Subcutaneous adipose tissue (tissue), 4 donors: Measurements from ENCODE around the gene CCDC200. TPM values are rescaled to one million over a fixed set of nuclear protein-coding genes. Genes with fewer than 3 reads are reported as not detected.

Experiments used
- CTCF ChIP-seq: fragments of 450-650 bp; IDR thresholded peaks from one replicate; pipeline ENCODE4 v1.5.1; 2016; ENCODE audit warnings: low read depth, mild to moderate bottlenecking, control low read depth, antibody characterized with exemption, moderate library complexity
- total RNA-seq, 4 donors: library from RNA; depleted of rRNA; stranded (reverse); fragments of >200 nt; gene quantifications; one replicate each; pipeline ENCODE4 v1.1.0, GENCODE V29; 2016

CCDC200 gene
- total RNA-seq, 4 donors from 2014 or later, result not detected

GRCh38 chr17:43217614-43218087, 10.8 kb downstream of the CCDC200 start:
- no peak for TF ChIP-seq CTCF

- TF ChIP-seq CTCF, result no peak
Observed at GRCh38 chr17:43216762-43217613, 11.4 kb downstream of the CCDC200 start.

GRCh38 chr17:43216369-43216761, 12.1 kb downstream of the CCDC200 start:
- TF ChIP-seq CTCF, result no peak

GRCh38 chr17:43215341-43215740, 13.1 kb downstream of the CCDC200 start:
- no peak for TF ChIP-seq CTCF

GRCh38 chr17:43213545-43213944, 14.9 kb downstream of the CCDC200 start:
- no peak for TF ChIP-seq CTCF

GRCh38 chr17:43212641-43213490, 15.6 kb downstream of the CCDC200 start:
- TF ChIP-seq CTCF, result no peak
